GM15510 (cell line): ENCODE measurements around the gene EPG5.

Experiments
- POLR2A ChIP-seq: IDR thresholded peaks from 3 replicates; pipeline ENCODE4 v1.6.1; 2011; ENCODE audit warnings: borderline replicate concordance; ENCODE audit not compliant: insufficient read length; ENCODE audit errors: extremely low read depth

EPG5 gene

GRCh38 chr18:45967007-45967706 is at the start of gene EPG5:
Gene EPG5 (minus strand): TSS chr18:45967329. CDS start chr18:45967239, 90 bp downstream.
- TF ChIP-seq POLR2A: peak; percentile 64

- no peak for TF ChIP-seq POLR2A
Measured at GRCh38 chr18:46013484-46014189, 46.5 kb upstream of the EPG5 start.

GRCh38 chr18:46010676-46011075 is 43.5 kb upstream of the EPG5 start:
- no peak for TF ChIP-seq POLR2A

GRCh38 chr18:46010050-46010449 is 42.9 kb upstream of the EPG5 start:
- no peak for TF ChIP-seq POLR2A

GRCh38 chr18:46009125-46009840 is 42.2 kb upstream of the EPG5 start:
- no peak for TF ChIP-seq POLR2A

GRCh38 chr18:46008531-46008930 is 41.4 kb upstream of the EPG5 start:
- TF ChIP-seq POLR2A: no peak

GRCh38 chr18:46007165-46007564 is 40.0 kb upstream of the EPG5 start:
- no peak for TF ChIP-seq POLR2A

GRCh38 chr18:46002934-46003333 is 35.8 kb upstream of the EPG5 start:
- TF ChIP-seq POLR2A: no peak

GRCh38 chr18:46001892-46002291 is 34.8 kb upstream of the EPG5 start:
- TF ChIP-seq POLR2A: no peak

GRCh38 chr18:46001074-46001473 is 33.9 kb upstream of the EPG5 start:
- TF ChIP-seq POLR2A: no peak

- TF ChIP-seq POLR2A: no peak
Measured at GRCh38 chr18:45999536-45999935, 32.4 kb upstream of the EPG5 start.

GRCh38 chr18:45998244-45998643 is 31.1 kb upstream of the EPG5 start:
- TF ChIP-seq POLR2A: no peak

- no peak for TF ChIP-seq POLR2A
Measured at GRCh38 chr18:45997700-45998151, 30.6 kb upstream of the EPG5 start.

- no peak for TF ChIP-seq POLR2A
Measured at GRCh38 chr18:45995461-45995860, 28.3 kb upstream of the EPG5 start.

GRCh38 chr18:45993438-45993837 is 26.3 kb upstream of the EPG5 start:
- no peak for TF ChIP-seq POLR2A
